Left ventricle myocardium inferior (tissue), 1 donor: ENCODE measurements around the gene RBMS1. TPM values are rescaled to one million over a fixed set of nuclear protein-coding genes. Genes with fewer than 3 reads are reported as not detected.

Experiments
- DNase-seq: peaks from one replicate; pipeline ENCODE4 v3.0.0-alpha.2; 2020
- H3K27ac ChIP-seq: fragments of 200-600 bp; replicated peaks from 2 replicates; pipeline ENCODE4 v1.8.0; 2021
- H3K27me3 ChIP-seq: fragments of 200-600 bp; 2 replicates; pipeline ENCODE4 v1.8.0; 2021; ENCODE audit warnings: low read depth
- H3K36me3 ChIP-seq: fragments of 200-600 bp; 2 replicates; pipeline ENCODE4 v1.8.0; 2021
- H3K4me1 ChIP-seq: fragments of 200-600 bp; 2 replicates; pipeline ENCODE4 v1.8.0; 2021
- H3K4me3 ChIP-seq: fragments of 200-600 bp; 2 replicates; pipeline ENCODE4 v1.8.0; 2021; ENCODE audit warnings: mild to moderate bottlenecking, moderate library complexity
- H3K9me3 ChIP-seq: fragments of 200-600 bp; replicated peaks from 2 replicates; pipeline ENCODE4 v1.8.0; 2021
- CTCF ChIP-seq: fragments of 200-600 bp; IDR thresholded peaks from 2 replicates; pipeline ENCODE4 v1.8.0; 2021; ENCODE audit warnings: antibody characterized with exemption, mild to moderate bottlenecking, borderline replicate concordance
- intact Hi-C: fragments of 100-400 bp; cut with micrococcal nuclease; formaldehyde crosslinking; loops from one replicate; pipeline ENCODE4 v1.11.0; 2022
- total RNA-seq: library from RNA; stranded (reverse); fragmentation: NEBNext Ultra II Directional; extraction: Animal tissue kit (Norgen Biotek cat#: 25700); gene quantifications from one replicate; pipeline ENCODE4 v1.2.1, GENCODE V29; 2021
- donor health status: DM: no; HTN: yes; CAD: no; lungs with severe emphysema.

Gene RBMS1
- total RNA-seq, 1 donor from 2014 or later, result 56.2 TPM

DNA sequence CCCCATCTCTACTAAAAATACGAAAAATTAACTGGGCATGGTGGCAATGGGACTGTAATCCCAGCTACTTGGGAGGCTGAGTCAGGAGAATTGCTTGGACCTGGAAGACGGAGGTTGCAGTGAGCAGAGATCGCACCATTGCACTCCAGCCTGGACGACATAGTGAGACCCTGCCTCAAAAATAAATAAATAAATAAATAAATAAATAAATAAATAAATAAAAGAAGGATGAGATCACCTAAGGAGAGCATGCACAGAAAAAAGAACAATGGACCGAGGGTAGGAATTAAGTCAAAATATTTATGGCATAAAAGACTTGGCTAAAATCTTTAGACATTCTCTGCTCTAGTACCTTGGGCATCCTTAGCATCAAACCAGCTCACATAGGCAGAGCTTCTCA is 8.9 kb upstream of the RBMS1 start:
- Histone ChIP-seq H3K36me3 (no peaks in the 10 kb centered on the region), H3K9me3 (no peaks in the 10 kb centered on the region), H3K27ac (no peak overlapping the region), H3K4me1 (peaks cover 21% of the 10 kb centered on the region), H3K27me3 (no peaks in the 10 kb centered on the region), H3K4me3 (no peak overlapping the region)
- no peak for TF ChIP-seq CTCF
- intact Hi-C loops, result no loop called here
- no peak for DNase-seq

GRCh38 chr2:160501370-160501769 is 7.8 kb upstream of the RBMS1 start:
- DNase-seq, result no peak
- Histone ChIP-seq H3K4me3 (no peak overlapping the region), H3K27me3 (no peaks in the 10 kb centered on the region), H3K36me3 (no peaks in the 10 kb centered on the region), H3K27ac (no peak overlapping the region), H3K4me1 (peaks cover 21% of the 10 kb centered on the region), H3K9me3 (no peaks in the 10 kb centered on the region)
- no peak for TF ChIP-seq CTCF
- intact Hi-C loops, result no loop called here

GRCh38 chr2:160499865-160500264 is 6.3 kb upstream of the RBMS1 start:
- H3K4me3 ChIP-seq, result no peak overlapping the region
- H3K4me1 ChIP-seq, result peaks cover 12% of the 10 kb centered on the region
- no peaks in the 10 kb centered on the region for H3K9me3 ChIP-seq
- no peaks in the 10 kb centered on the region for H3K36me3 ChIP-seq
- intact Hi-C loops, result loop anchor here (10.0 kb wide), 1 partner anchor 175 kb away; no protein-coding TSS in a partner anchor
- H3K27ac ChIP-seq, result no peak overlapping the region
- H3K27me3 ChIP-seq, result no peaks in the 10 kb centered on the region
- TF ChIP-seq CTCF, result no peak
- no peak for DNase-seq

GRCh38 chr2:160498137-160498536 is 4.5 kb upstream of the RBMS1 start:
- Histone ChIP-seq H3K4me3 (no peak overlapping the region), H3K36me3 (no peaks in the 10 kb centered on the region), H3K27ac (no peak overlapping the region), H3K4me1 (peaks cover 13% of the 10 kb centered on the region), H3K27me3 (no peaks in the 10 kb centered on the region), H3K9me3 (no peaks in the 10 kb centered on the region)
- intact Hi-C loops, result loop anchor here (10.0 kb wide), 1 partner anchor 173 kb away; no protein-coding TSS in a partner anchor
- no peak for DNase-seq
- TF ChIP-seq CTCF, result no peak

DNA sequence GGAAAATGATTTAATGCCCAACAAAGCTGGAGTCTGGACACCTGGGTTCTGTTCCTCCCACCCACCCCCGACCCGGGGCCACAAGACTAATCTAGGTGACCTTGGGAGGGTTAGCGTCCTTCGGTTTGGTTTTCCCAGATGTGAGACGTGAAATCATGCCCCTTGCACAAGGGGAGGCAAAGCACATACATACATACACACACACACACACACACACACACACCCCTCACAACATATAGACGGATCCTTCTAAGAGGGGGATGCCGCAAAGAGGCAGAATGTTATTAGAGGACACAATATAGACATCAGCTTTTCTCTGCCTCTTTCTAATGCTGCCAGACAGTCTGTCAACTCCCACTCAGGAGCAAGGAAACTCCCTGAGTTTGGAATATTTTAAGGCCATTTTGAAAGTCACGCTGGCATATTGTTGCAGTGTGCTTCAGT is 616 bp upstream of the RBMS1 start:
- no peak for DNase-seq
- H3K4me3 ChIP-seq, result peak overlapping the region; percentile 95
- no peaks in the 10 kb centered on the region for H3K36me3 ChIP-seq
- H3K27me3 ChIP-seq, result no peaks in the 10 kb centered on the region
- intact Hi-C loops, result loop anchor here (10.0 kb wide), 1 partner anchor 169 kb away; no protein-coding TSS in a partner anchor
- H3K27ac ChIP-seq, result peak overlapping the region; percentile 98
- H3K4me1 ChIP-seq, result peaks cover 46% of the 10 kb centered on the region
- H3K9me3 ChIP-seq, result no peaks in the 10 kb centered on the region
- no peak for TF ChIP-seq CTCF
